ENCODE measurements around the gene RABGAP1.

The RABGAP1 gene

DNA sequence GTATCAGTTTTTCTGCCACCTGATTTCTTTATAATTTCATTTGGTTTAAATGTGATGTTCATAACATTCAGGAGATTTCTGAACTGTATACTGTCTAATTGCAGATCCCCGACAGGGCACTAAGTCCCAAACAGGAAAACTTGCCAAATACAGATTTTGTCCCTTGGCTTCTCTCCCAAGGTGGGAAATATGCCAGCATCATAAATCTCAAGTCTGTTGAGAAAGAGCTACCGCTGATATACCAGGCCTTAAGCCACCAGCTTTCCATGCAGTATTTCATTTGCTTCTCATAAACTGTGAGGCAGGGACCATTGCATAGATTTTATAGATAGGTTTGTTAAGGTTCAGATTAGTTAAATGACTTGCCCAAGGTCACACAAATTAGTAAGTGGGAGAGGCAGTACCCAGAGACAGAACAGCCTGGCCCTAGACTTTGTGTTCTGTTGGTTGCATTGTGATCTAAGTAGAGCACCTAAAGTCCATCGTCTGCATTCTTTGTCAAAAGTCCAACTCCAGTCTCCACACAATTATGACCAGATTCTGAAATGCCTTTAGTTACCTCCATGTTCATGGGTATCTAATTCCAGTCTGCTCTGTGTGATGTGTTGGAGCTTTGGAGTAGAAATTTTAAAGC is 108.9 kb downstream of the RABGAP1 start:
- peak; percentile 84 for DNase-seq

- no peak for DNase-seq
These were observed 112.2 kb downstream of the RABGAP1 start for GRCh38 chr9:123053046-123053445.

DNA sequence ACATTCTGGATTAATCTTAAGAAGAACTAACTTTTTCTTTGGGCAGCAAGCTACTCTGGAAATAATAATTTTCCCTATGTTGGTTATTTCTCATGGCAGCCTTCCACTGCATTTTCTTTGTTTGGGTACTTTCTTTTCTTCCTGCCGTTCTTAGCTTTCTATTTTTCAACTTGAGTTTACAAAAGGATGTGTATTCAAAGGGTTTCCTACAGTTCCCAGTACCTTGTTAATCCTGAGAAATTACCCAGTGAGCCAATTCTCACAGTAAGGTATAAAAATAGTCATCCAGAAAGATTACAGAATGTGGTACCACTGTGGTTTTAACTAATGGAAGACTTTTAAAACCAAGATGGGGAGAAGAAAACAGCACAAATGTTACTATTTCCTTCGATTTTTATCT is 112.9 kb downstream of the RABGAP1 start:
- no peak for DNase-seq

DNA sequence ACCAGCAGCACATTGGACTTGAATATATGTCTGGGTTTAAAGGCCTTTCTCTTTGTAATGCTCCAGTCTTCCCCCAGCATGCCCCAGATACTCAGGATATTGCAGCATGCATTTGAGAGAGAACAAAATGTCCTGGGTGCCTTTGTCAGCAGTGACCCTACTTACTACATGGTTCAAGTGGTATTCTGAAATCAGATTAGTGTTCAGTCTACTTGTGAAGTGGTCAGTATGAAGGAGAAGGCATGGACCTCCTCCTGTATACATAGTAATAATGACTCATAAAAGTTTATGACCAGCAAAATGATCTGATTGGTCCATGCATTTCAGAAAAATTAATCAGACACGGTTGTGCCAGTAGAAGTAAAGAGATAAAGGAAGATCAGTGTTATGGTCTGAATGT is 118.0 kb downstream of the RABGAP1 start:
- DNase-seq = no peak

GRCh38 chr9:123059472-123060220 is 118.8 kb downstream of the RABGAP1 start:
- no peak for DNase-seq

DNA sequence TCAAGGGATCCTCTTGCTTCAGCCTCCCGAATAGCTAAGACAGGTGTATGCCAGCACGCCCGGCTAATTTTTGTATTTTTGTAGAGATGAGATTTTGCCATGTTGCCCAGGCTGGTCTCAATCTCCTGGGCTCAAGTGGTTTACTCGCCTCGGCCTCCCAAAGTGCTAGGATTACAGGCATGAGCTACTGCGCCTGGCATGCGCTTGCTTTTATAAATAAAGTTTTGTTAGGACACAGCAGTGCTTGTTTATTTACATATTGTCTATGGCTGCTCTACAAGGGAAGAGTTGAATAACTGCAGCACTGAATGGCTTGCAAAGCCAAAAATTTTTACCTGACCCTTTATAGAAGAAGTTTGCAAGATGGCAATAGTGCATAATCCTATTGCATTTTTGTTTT is 120.4 kb downstream of the RABGAP1 start:
- no peak for DNase-seq

DNA sequence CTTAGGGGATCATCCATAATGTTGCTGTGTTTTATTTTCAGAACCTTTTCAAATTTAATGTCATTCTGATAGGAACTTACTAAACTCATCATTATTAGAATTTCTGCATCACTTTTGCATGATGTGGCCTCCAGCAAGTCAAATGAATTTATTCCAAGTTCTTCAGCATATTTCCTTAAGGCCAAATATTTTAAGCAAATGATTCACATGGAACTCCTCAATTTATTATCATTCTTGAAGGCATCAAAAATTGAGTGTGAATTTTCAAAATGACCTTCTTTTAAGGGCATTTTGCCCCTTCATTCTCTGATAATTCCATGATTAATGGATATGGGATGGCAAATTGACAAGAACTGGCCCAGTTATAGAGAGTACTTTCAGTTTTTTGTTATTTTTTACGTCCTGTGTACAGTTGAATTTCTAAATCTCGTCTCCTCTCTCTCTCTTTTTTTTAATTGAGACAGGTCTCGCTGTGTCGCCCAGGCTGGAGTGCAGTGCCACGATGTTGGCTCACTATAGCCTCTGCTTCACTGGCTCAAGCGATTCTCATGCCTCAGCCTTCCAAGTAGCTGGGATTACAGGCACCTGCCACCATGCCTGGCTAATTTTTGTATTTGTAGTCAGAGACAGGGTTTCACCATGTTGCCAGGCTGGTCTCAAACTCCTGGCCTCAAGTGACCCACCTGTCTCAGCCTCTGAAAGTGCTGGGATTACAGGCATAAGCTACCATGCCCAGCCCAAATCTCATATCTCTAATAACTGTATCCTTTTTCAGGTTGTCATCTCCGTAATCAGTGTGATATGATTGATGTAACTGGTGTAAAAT is 121.7 kb downstream of the RABGAP1 start:
- DNase-seq = peak; percentile 80

DNA sequence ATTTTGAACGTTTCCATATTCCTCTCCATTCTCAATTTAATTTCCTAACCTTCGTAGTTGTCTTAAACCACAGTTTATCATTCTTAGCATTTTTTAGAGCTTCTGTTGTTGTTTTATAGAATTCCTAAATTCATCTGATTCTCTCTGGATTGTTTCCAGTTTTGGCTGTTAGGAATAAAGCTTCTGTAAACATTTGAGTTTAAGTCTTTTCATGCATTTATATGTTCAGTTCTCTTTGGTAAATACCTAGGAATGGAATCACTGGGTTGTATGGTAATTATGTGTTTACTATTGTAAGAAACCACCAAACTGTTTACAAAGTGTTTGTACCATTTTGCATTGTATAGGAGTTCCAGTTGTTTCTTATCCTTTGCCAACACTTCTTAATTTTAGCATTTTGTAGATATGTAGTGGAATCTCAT is 122.4 kb downstream of the RABGAP1 start:
- peak; percentile 93 for DNase-seq

DNA sequence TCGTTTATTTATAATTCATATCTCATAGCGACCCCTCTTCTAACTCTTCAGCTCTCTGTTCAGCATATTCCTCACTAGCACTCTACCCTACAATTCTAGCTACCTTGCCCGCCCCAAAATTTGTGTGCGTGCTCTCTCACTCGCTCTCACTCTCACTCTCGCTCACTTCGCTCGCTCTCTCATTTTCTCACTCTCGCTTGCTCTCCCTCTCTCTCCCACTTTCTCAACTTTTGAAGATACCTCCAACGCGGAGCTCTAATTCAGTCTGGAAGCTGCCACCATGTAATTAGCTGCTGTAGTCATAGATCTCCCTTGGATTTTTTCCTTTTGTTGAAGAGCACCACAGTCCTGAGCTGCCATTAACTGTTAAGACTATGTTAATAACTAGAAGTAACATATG is 123.1 kb downstream of the RABGAP1 start:
- no peak for DNase-seq

DNA sequence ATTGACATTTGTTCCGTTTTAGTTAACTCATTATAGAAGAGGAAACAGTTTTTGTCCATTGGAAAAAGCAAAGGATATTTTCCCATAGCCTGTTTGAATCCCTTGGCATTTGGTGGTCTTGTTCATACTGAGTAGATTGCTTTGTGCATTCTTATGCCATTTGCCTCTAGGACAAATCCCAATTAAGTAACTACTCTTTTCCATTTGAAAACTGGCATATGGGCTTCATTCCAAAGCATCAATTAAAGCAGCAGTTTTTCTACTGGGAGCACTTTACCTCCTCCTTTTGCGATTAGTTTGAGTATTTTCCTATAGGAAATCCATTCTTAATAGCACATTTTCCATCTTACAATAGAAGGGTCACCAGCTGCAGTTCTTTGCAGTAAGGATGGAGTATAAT is 123.9 kb downstream of the RABGAP1 start:
- DNase-seq = peak; percentile 51

- peak; percentile 83 for DNase-seq
These were observed 124.4 kb downstream of the RABGAP1 start for GRCh38 chr9:123065196-123065595.

GRCh38 chr9:123067136-123067535 is 126.3 kb downstream of the RABGAP1 start:
- no peak for DNase-seq

DNA sequence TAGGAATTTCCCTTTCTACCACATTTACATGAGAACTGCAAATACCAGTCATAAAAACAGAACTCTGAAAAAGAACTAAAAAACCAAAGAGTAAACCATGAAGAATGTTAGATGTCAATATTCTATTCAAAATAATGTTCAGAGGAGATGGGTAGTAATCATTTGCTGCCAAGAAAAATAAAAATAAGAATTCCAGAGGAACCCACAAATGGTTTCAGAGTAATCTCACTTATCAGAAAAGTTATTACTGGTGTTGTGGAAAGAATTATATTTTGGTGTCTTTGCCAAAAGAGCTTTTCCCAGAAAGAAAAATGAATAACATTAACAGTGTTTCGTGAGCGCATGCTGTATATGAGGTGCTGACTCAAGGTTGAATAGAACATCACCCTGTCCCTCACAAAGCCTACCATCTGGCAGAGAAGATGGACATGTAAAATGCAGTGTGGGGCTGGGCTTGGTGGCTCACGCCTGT is 128.2 kb downstream of the RABGAP1 start:
- DNase-seq = peak; percentile 98

DNA sequence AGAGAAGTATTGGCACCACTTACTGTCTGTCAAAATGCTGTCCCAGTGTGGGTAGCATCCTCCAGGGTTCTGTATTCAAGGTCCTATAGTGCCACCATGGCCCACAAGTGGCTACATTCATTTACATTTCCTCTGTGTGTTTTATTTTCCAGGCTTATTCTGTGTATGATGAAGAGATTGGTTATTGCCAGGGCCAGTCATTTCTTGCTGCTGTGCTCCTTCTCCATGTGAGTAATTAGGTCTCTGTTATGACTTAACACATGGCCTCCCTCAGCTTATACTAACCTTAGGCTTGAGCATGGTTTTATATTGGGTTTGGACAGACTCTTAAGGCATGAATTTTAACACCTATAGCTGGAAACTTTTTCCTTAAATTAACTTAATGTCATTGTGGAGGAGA is 129.4 kb downstream of the RABGAP1 start:
- no peak for DNase-seq

DNA sequence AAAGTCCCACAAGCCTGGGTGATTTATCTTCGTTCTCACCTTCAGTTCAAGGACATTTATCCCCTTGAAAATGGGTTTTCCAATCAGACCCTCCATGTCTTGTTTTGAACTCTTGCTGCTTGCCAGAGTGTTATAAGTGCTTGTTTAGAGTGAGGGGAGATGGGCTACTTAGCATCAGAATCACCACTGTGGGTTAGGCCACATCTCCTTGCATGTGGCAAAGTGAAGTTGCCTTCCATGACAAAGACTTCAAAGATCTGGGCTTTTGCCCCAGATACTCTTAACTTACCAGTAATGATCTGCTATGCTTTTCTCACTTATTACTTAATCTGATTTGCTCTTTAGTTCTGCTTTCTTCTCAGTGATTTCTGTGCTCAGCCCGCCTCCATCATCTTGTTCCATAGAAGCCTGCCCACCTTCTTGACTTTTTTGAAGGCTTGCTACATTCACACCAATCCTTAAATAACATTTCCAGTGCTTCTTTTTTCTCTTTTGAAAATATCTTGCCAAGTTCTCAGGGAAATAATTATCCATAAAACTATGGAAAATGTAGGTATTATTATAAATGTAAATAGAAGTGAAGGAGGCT is 131.7 kb downstream of the RABGAP1 start:
- DNase-seq = no peak

GRCh38 chr9:123073441-123073840 is 132.6 kb downstream of the RABGAP1 start:
- no peak for DNase-seq

- peak; percentile 88 for DNase-seq
These were observed 133.2 kb downstream of the RABGAP1 start for GRCh38 chr9:123073991-123074422.

DNA sequence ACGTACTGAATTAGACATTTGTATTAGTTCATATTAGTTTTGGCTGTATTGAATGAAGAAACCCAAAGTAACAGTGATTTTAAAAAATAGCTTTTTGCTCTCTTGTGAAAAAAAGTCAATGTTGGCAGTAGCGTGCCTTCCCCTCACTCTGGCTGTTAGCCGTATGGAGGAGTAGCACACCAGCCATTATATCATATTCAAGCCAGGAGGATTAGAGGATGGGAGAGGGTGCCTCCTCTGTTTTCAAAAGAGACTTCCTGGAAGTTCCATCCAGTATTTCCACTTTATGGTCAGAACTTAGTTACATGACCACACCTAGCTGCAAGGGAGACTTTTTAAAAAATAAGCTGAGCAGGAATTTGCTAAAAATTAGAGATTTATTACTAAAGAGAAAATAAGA is 133.8 kb downstream of the RABGAP1 start:
- DNase-seq = no peak

DNA sequence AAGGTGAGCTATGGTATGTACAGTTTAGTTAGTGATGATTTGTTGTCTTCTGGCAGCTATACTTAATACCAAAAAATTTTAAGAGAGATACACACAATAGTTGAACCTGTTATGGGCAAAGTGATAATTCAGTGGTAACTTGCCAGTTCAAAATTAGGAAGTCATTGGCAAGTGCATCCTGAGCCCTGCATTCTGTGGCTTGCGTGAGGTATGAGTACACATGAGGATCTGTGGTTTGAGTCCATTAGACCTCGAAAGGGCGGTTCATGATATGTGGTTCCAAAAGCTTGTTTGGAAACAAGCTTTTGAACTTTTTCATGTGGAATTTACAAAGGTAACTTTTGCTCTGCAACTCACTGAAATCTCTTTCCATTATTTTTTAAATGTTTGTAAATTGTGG is 139.6 kb downstream of the RABGAP1 start:
- DNase-seq = no peak

DNA sequence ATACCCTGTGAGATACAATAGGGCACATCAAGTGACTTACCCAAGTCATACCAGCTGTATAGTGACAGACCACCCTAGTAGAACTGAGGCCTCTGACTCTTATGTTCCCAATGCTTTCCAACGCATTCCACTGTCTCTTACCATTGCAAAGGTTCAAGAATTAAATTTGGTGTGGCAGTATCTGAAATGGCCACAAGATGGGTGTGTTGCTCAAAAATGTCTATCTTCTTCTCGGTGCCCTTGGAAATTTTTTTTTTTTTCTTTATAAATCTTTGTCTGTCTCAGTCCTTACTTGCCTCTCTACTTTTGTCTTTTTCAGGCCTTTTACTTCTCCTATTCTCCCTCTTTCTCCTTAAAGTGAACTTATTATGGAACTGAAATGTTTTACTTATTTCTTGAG is 141.0 kb downstream of the RABGAP1 start:
- peak; percentile 75 for DNase-seq

DNA sequence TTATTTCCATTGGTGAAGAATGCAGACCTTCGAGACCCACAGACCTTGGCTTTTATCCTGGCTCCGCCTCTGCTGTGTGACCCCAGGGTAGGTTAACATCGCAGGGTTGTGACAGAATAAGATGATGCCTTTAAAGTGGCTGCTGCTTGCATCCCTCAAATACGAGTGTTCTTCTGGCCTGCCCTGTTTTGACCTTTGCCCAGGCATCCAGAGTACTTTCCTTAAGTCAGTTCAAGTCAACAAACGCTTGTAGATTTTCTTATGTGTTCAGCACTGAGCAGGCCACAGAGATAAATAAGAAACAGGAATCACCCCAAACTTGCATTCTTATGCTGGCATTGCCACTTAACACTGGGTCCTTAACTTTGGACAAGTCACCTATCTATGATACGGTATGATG is 142.9 kb downstream of the RABGAP1 start:
- DNase-seq = no peak

- no peak for DNase-seq
These were observed 143.4 kb downstream of the RABGAP1 start for GRCh38 chr9:123084256-123084655.

DNA sequence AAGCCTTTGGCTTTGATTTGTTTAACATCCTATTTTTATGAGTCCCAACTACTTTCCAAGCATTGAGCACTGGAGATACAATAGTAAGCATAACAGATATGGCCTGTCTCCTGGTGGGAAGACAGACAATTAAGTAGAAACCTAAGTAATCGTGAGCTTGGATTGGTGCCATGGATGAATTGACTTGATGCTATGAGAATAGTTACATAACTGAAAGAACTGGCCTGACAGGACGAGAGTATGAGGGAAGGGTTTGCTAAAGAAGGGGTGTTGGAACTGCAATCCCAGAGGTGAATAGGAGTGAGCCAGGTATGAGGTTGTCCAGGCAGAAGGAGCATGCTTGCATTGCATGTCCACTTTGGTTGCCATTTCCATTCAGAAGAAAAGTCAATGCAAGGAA is 145.1 kb downstream of the RABGAP1 start:
- no peak for DNase-seq

All from fibroblast of skin of scalp (primary cell).